GM21423 (cell line): Measurements from ENCODE around the gene SETD5.

ENCODE experiments used
- ATAC-seq: cut with Tn5 transposase; IDR thresholded peaks from one replicate; pipeline ENCODE4 v1.9.1; 2021; ENCODE audit warnings: mild to moderate bottlenecking, moderate library complexity; ENCODE audit not compliant: unreplicated experiment

The SETD5 gene

GRCh38 chr3:9406856-9407626, 9.6 kb downstream of the SETD5 start:
- no peak for ATAC-seq

GRCh38 chr3:9408061-9408460, 10.6 kb downstream of the SETD5 start:
- ATAC-seq = no peak

- ATAC-seq = no peak
These were observed 11.1 kb downstream of the SETD5 start for GRCh38 chr3:9408546-9408945.

GRCh38 chr3:9409981-9410854, 12.8 kb downstream of the SETD5 start:
- no peak for ATAC-seq

- ATAC-seq = no peak
These were observed 13.9 kb downstream of the SETD5 start for GRCh38 chr3:9411302-9411701.

GRCh38 chr3:9412293-9412692, 14.9 kb downstream of the SETD5 start:
- no peak for ATAC-seq

GRCh38 chr3:9414826-9415225, 17.4 kb downstream of the SETD5 start:
- ATAC-seq = no peak

GRCh38 chr3:9415485-9416138, 18.2 kb downstream of the SETD5 start:
- no peak for ATAC-seq

GRCh38 chr3:9416139-9416780, 18.8 kb downstream of the SETD5 start:
- ATAC-seq = no peak

- no peak for ATAC-seq
These were observed 23.6 kb downstream of the SETD5 start for GRCh38 chr3:9420850-9421549.

GRCh38 chr3:9422712-9423424, 25.5 kb downstream of the SETD5 start:
- no peak for ATAC-seq

- no peak for ATAC-seq
These were observed 31.0 kb downstream of the SETD5 start for GRCh38 chr3:9428411-9428810.

GRCh38 chr3:9430733-9431132, 33.3 kb downstream of the SETD5 start:
- no peak for ATAC-seq

GRCh38 chr3:9433627-9434521, 36.5 kb downstream of the SETD5 start:
- ATAC-seq = no peak

GRCh38 chr3:9435316-9435715, 37.9 kb downstream of the SETD5 start:
- no peak for ATAC-seq

- no peak for ATAC-seq
These were observed 41.9 kb downstream of the SETD5 start for GRCh38 chr3:9439331-9439730.

- no peak for ATAC-seq
These were observed 44.2 kb downstream of the SETD5 start for GRCh38 chr3:9441501-9442221.

GRCh38 chr3:9448071-9448470, 50.7 kb downstream of the SETD5 start:
- no peak for ATAC-seq
